NCI-H526 (cell line): ENCODE results near the gene ZFAND3.
"Not testable (repeated sequence)": the region's sequence is repeated elsewhere in the genome, so short reads cannot be mapped to it uniquely, and the experiment has no call there.

Source experiments
- DNase-seq, 2 experiments: peaks; one replicate each; lab custom pipeline; 2025; lab: John Stamatoyannopoulos, UW

Gene ZFAND3

GRCh38 chr6:37936906-37937305, 117.4 kb downstream of the ZFAND3 start:
- no peak for DNase-seq

- DNase-seq = no peak
Observed at GRCh38 chr6:37938909-37939308, 119.4 kb downstream of the ZFAND3 start.

GRCh38 chr6:37940074-37940847, 120.7 kb downstream of the ZFAND3 start:
- DNase-seq = no peak

DNA sequence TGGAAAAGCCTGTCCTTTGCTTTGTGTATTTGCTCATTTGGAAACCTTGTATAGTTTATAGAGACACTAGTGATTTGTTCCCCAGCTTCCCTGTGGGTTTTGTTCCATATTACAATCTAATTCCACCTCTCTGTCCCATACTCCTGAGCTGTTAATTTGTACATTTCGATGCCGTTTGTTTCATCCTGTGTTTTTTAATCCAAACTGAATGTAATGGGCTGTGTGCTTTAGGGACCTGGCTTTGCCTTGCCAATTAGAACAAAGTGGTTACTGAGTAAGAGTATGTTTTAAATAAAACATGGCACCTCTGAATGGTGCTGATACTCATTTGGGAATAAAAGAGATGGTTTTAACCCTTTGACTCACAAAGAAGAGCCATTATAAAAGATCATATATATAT, 122.3 kb downstream of the ZFAND3 start:
- no peak for DNase-seq

DNA sequence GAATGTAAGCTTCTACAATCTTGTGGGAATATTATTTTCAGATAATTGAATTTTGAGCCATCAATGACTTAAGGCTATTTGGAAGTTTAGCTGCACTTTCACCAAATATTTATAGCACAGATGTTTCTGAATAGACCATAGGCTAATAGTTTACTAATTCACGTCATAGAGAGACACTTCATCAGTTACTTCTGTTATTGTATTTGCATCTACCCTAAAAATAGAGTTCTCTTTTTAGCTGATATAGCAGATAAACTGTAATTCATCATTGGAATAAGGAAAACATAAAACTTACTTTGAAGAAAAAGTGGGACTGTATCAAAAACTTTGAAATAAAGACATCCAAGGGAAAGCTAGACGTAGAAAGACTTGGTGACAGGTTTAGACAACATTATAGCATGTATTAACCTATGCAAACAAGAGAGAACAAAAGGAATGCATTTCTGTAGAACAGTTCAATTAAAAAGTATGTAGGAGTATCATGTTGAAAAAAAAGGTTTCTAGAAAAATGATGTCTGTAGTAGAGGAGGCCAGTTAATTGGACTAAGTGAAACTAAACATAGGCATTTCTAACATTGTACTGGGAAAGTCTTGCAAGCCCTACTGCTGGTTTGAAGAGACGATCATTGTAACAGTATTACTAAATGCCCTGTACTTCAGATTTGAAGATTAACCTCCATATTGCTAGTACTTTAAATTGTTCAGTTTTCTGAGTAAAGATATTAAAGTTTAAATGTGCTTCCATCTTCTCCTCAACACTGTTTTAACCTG, 123.3 kb downstream of the ZFAND3 start:
- peak in 1 of 2 experiments; percentile 17 for DNase-seq

DNA sequence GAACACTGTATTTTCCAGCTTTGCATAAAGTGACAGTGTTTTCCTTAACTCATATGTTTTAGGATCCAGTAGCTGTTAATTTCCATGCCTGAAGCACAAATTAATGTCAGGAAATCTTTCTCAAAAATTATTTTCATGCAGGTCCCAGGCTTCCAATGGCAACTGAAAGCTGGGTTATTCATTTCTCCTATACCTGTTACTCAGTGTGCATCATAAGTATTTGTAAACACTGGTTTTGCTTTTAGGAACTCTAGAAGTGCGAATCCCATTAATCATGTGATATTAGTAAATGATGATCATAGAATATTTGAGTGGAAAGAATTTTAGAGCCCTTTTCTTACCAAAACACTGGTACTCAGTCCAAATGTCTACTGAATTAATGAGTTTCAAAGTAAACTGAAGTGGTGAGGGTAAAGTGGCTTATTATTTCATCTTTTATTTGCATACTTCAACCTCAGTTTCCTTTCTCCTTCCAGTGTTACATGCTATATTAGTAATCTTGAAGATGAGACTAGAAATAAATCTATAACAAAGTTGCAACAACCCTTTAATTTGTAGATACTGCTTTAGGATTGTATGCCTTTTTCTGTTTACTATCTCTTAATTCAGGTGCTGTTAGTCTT, 124.0 kb downstream of the ZFAND3 start:
- peak in 1 of 2 experiments; percentile 9 for DNase-seq

DNA sequence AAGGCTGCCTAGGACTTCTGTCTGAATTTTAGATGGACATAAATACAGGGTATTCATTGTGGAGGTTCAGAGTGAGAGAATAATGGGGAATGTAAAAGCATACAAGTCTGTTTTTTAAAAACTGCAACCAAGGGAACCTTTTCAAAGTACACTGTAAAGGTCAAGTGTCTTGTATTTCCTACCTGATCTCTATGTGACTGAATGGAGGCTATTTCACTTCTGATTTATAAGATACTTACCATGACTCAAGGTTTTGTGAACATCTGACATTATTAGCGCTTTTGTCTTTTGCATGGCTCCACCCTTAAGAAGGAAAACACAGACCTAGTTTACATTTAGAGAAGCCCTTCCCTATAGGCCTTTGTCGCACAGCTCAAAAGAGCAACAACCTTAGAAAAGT, 126.5 kb downstream of the ZFAND3 start:
- no peak for DNase-seq

- DNase-seq = no peak
Observed at GRCh38 chr6:37947468-37947867, 127.9 kb downstream of the ZFAND3 start.

- not testable (repeated sequence) for DNase-seq
Observed at GRCh38 chr6:37948584-37948983, 129.1 kb downstream of the ZFAND3 start.

- no peak for DNase-seq
Observed at GRCh38 chr6:37952027-37952426, 132.5 kb downstream of the ZFAND3 start.

DNA sequence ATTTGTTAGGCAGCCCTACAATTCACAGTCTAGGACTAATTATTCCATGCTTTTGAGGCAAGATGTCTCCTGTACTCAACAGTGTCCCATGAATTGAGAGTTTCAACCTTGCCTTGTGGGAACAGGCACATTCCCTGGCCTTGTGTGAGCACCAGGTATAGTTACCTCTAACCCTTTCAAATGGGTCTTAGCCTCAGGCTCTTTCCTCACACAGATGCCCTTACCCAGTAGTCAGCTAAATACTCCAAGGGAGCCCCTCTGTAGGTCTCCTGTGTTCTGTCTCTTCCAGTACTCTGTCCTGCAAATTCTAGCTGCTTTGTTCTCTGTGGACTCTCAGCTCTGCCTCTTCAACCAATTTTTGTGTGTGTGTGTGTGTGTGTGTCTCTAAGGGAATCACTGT, 135.3 kb downstream of the ZFAND3 start:
- DNase-seq = no peak

DNA sequence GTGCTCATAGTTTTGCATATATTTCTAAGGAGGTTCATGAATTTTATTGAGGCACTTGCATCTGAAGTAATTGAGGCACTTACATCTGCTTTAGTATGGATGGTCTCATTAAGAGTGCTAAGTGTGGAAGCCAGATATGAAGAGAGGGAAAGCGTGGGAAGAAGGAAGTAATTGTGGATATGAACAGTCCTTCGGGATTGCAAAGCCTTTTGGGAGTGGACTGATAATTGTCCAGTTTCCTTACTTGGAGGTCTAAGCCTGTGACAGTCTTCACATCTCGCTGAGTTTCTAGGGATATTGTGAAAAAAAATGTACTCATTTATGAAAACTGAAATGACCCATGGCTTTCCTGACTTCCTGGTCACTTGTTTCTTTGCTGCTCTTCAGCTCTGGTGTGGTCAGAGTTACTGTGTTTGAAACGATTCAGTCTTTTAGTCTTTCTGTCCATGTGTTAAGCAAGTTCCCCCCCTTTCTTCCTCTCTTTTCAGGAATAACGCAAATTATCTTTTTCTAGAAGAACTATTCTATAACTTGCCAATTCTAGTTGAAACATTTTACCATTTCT, 137.3 kb downstream of the ZFAND3 start:
- no peak for DNase-seq

GRCh38 chr6:37959061-37959460, 139.5 kb downstream of the ZFAND3 start:
- DNase-seq = no peak

DNA sequence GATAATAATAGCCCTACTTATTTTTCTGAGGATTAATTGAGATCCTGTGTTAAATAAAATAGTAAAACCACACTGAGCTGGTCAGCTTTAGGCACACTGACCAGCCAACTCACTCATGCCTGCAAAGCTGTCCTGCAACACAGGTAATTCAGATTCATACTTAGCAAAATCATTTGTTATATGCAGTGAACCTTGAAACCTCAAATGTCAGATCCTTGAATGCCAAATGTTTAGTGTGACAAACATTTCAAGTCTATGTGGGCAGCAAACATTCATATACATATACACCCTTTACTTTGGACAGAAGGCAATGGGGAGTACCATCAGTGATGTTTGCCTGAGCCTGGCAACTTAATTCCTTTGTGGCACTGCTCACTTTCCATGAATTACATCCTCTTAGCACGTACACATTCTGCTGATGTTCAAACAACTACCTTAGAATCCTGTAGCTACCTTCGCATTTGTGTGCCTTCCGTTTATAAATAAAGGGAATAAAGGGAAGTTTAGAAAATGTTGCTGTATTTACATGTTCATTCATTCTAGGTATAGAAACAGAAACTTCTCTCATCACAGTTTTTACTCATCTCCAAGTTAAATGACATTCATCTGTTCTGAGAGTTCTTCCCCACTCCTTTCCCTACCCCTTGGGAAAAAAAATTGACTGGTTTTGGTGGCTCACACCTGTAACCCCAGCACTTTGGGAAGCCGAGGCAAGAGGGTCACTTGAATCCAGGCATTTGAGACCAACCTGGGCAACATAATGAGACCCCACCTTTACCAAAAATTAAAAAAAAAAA, 140.8 kb downstream of the ZFAND3 start:
- DNase-seq = peak in 1 of 2 experiments; percentile 7

GRCh38 chr6:37962481-37963080, 143.1 kb downstream of the ZFAND3 start:
- not testable (repeated sequence) for DNase-seq

DNA sequence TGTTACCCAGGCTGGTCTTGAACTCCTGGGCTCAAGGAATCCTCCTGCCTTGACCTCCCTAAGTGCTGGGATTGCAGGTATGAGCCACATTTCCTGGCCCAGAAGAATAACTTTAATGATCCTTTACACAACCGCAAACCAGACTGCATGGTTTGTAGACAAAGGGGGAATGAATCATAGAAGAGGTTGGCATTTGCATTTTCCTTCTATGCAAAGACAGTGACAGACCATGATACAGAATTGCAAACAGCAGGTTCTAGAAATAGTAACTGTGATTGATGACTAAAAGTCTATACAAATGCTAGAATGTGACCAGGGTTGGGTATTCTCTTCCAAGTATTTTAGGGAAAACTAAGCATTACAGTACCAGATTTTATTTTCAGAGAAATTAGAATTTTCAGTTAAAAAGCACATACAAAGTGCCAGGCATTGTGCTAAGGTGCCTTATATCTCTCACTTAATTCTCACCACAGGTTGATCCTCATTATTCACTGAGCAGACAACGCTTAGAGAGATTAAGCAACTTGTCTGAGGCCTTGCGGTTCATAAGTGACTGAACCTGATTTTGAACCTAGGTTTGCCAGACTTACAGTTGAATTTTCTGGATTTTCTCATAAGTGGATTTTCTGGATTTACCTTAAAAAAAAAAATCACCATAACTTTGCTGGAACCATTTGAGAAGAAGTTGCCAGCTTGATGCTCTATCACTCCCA, 146.6 kb downstream of the ZFAND3 start:
- DNase-seq = peak; percentile 80 to 82

- no peak for DNase-seq
Observed at GRCh38 chr6:37966801-37967200, 147.3 kb downstream of the ZFAND3 start.

- DNase-seq = no peak
Observed at GRCh38 chr6:37967651-37968050, 148.1 kb downstream of the ZFAND3 start.

DNA sequence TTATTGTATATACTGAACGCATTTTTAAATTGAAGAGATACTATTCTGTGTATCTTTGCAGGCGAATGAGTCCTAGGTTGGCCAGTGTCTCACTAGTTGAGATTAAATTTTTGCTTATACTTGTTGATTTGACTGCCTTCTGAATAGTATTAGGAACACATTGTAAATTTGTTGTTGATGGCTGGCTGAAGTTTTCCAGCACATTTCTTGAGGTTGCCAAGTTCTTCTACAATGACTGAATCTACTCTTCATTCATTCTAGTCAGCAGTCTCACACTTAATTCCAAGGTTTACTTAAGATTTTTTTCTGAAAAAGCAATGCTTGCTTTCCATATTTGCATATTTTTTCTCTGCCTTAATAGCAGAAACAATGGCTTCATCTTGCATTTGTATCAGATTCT, 151.7 kb downstream of the ZFAND3 start:
- DNase-seq = no peak

DNA sequence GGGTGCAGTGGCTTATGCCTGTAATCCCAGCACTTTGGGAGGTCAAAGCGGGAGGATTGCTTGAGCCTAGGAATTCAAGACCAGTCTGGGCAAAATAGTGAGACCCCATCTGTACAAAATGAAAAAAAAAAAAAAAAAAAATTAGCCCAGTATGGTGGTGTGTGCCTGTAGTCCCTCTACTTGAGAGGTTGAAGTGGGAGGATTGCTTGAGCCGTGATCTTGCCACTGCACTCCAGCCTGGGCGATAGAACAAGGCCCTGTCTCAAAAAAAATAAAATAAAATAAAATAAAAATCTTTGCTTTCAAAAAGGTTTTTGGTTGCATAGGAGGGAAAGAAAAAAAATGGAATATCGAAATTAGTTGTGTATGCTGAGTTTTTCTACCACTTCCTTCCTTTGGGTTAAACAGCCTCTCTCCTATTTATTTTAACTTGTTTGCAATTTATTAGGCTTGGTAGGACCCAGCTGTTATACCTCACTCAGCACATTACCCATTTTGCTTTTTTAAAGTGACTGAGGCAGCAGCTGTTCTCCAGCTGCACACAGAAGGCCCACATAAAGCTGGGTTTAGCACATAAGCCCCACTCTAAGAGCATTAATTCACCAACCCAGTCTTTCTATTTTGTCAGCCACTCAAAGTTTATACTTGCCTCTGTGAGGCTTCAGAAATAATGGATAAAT, 152.3 kb downstream of the ZFAND3 start:
- no peak for DNase-seq
